HG03354 (cell line): ENCODE results near the gene PDGFRB.

Experiments used
- ATAC-seq: cut with Tn5 transposase; IDR thresholded peaks from one replicate; pipeline ENCODE4 v1.9.1; 2021; ENCODE audit warnings: mild to moderate bottlenecking; ENCODE audit not compliant: unreplicated experiment, poor library complexity, severe bottlenecking

Gene PDGFRB

DNA sequence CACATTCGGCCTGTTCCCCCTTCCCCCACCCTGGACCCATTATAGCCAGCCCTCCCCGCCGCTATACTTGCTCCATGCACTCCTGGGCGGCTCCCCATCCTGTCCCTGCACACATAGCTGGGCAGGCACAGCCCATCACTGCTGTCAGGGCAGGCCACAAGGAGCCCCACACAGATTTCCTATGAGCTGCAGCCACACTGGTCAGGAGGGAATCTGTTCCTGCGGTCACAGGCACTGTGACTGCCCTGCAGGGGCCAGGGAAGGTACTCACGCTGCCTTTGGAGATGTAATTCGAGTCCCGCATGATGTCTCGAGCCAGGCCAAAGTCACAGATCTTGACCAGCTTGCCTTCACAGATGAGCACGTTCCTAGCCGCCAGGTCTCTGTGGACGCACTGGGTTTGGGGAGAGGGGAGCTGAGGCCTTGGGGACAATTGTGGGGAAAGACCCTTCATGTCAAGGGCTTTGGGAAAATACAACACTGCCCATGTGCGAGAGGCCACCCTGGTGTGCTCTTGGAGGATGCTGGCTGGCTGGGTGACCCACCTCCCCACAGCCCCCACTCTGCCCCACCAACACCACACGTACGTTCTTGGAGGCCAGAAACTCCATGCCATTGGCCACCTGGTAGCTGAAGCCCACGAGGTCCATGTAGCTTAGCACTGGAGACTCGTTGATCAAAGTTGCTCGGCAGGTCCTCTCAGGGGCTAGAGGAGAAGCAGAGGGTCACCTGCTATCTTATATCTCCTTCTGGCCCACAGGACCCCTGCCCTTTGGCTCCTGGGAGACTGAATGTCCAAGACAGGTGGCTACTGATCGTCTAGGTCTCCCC lies 34.8 kb downstream of the PDGFRB start:
- no peak for ATAC-seq

DNA sequence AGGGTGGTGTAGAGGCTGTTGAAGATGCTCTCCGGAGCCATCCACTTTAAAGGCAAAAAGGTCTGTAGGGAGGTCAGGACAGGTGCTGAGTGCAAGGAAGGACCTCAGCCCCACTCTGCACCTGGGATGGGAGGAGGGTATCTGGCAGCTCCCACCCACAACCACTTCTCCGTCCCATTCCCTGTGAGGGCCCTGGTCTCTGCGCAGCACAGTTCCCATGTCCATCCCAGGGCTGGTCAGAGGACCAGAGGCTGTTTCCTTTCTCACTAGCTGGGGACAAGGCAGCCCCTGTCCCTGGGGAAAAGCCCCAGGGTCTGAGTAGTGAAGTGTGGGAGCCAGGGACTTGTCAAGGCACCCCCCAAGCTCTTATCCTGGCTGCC lies 35.6 kb downstream of the PDGFRB start:
- no peak for ATAC-seq

DNA sequence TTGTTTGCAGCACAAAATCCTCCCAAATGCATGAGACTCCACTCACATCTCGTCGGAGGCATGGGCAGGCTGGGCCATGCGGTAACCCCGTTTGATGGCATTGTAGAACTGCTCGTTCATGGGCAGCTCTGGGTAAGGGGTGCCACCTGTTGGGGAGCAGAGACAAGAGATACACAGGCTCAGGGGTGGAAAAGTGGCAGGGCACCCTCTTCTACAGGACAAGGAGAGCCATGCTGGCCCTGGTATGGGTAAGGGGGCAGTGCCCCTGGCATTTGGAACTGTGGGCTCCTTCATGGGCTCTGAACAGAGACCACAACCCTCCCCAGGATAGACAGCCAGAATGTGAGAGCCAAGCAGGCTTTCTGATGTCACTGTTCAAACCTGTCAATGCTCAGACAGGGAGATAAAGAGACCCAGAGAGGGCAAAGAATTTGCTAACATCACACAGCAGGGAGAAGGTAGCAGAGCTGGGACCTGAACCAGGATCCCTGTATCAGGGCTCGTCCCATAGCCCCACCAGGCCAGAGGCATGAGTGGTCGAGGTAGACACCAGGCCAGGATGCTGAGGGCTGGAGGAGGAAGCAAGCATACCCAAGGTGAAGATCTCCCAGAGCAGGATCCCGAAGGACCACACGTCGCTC lies 36.1 kb downstream of the PDGFRB start:
- ATAC-seq: no peak

DNA sequence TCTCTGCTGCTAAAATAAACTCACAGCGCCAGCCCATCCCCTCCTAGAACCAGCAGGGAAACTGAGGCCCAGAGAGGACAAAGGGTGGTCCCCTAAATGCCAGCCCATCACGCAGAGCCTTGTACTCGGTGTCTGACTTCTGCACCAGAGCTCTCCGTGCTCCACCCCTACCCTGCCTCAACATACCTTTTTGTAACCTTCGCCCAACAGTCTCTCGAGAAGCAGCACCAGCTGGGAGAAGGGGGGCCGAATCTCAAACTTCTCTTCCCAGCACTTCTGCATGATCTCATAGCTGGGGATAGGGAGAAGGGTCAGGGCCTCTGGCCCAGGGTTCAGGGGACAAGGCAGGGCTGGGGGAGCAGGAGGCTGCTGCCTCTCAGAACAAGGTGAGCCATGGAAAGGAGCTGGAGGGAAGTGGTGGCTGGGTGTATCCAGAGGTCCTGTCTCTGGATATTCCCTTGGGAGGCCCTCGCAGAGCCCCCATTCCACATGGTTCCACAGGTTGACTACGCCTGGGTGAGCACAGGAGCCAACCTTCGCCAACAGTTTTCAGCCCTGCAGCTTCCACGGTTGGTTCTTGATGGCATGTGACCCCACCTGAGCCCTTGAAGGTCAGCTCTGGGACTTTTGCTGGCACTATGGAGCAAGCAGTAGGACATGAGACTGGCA lies 37.0 kb downstream of the PDGFRB start:
- ATAC-seq: no peak

DNA sequence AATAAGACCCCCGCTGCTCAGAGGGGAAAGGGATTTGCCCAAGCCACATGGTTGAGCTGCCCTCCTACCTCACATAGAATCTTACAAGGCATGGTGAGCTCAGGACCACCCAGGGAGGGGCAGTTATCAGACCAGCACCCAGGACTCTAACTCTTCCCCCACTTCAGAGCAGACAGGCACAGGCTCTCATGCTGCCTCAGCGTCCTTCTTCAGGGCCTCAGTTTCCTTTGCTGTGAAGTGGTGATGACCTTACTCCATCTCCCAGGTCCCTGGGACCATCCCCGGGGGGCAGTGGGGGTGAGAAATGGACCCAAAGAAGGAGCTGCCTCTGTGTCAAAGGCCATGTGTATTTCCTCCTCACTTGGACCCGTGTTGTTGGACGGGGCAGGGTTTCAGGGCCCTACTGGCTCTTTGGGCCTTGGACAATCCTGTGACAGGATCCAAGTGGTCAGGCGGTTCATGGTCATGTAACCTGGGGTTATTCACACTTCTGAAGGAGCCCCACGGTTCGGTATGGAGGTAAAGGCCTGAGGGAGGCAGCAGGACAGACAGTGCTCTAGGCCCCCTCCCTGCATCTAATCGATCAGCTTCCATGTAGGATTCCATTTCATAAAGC lies 37.6 kb downstream of the PDGFRB start:
- ATAC-seq: no peak

DNA sequence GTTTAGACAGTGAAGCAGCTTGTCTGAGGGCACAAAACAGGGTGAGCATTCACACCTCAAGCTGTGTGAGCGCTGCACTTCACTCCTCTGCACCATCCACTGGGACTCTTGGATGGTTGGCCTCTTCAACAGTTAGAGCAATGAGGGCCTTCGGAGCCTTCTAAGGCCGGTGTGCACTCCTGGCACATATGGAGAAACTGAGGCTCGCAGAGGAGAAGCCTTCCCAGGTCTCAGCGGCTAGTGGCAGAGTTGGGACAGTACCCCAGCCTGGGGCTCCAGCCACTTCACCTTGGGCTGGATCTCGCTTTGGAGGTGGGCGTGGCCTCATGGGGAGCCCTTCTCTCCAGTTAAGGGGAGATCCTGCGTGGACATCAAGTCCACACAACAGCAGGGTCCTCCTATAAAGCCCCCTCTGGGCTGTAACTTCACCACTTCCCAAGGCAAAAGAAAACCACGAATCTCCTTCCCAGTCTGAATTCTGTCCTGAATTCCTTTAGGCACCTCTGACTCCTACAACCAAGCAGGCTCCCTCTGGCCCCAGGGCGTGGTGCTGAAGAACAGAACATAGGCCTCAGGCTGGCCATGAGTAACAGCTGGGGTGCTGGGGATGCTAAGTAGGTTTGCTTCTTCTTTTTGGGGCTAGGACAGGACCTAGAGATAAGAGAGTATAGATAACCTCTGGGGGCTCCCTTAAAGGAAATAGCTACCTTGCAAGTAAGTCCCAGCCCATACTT lies 38.8 kb downstream of the PDGFRB start:
- ATAC-seq: no peak

DNA sequence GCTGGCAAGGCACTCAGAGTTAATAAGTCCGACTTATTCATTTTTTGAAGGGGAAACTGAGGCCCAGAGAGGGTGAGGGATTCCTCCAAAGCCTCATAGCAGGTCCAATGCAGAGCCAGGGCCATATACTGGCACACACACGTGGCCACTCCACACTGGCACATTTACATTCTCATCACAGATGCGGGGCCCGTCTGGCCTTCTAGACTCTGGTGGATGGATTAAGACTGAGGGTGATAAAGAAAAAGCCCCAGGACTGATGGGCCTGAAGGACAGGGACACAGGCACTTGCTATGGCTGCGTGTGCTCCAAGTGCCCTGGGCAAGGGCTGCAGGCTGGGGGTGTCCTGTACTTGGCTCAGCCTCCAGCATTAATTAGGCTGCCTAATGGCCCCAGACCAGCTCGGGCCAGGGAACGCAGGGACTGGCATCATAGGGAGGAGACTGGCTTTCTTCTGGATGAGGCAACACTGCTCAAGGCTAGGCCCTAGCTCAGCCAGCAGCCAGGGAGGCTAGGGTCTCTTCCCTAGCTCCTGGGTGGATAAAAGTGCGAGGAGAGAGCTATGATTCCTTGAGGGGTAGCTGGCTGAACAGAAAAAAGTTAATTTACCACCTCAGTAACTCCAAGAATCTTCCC lies 40.8 kb downstream of the PDGFRB start:
- ATAC-seq: no peak

DNA sequence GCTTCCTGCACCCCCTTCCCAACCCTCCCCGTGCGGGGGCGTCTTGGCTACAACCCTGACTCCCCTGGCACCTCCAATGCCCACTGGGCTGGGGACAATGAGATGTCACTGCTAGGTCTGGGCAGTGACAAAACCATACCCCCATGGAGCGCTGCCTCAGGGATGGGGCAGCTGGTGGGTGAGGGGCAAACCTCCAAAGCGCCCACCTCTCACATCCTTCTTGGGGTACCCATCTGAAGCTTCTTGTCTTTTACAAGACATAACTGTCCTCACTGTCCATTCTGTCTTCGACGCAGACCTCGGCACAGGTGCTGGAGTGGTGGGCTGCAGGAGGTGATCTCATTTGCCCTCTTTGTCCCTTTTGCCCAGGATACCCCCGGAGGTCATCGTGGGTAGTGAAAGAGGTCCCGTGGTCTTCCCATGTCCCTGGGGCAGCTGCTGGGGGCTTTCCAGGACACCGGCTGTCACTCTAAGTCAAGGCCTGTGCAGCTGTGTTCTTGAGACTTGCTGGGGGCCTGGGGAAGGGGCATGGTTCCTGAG lies 41.5 kb downstream of the PDGFRB start:
- no peak for ATAC-seq

DNA sequence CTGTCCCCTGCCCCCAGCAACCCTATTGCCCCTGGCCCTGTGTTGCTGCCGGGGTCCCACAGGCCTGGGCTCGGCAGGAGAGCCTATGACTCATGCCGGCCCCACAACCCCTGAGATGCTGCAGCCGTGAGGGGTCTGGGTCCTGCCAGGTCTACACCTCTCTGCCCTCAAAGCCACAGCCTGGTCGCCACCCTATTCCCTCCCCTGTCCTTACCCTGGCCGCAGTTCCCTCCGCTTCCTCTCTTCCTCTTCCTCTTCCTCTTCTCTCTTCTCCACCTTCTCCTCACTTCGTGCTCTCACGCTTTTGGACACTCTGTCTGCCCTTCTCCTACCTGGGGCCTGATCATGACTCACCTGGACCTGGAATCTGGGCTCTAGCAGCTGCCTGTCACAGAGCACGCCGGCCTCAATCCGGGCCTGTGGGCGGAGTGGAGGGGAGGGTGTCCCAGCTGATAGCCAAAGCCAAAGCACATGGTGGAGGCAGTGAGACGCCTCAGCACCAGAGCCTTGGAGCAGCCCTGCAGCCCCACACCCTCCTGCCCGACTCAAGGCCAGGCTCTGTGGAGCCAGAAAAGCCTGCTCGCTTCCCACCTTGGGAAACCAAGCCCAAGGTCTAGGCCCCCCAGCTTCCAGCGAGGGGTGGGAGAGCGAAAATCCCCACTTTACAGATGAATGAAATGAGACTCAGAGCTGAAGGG lies 42.4 kb downstream of the PDGFRB start:
- no peak for ATAC-seq

DNA sequence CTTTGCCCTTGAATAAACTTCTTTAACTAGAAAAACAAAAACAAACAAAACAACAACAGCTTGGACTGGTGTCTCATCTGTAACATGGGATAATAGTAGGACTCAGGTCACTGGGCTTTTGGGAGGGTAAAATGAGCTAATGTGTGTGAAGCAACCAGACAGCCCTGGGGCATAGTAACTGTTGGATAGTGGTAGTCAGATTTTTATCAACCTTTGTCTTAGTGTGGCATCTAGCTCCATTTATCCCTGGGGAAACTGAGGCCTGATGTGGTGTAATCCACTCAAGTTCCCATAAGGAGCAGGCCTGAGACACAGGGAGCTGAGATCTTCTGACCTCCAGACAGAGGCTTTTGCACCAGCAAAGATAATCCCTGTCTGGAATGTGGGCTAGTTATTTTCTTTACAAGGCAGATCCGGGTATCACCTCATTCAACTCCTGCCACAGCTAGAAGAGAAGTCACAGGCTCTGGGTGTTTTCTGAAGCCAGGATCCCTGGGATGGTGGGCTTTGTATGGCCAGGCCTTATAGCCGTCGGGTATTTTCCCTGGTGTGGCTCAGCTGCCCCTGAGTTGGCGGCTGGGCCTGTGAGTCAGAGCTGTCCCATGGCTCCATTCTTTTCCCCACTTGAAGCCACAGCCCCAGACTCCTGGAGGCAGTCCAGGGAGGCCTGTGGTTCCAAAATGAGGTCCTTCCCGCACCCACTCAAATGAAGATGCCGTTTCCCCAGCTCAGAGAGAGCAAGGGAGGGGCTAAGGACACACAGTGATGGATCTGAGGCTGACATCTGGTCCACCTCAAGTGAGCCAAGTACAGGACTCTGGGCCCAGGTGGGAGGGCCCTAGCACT lies 43.2 kb downstream of the PDGFRB start:
- ATAC-seq: no peak

DNA sequence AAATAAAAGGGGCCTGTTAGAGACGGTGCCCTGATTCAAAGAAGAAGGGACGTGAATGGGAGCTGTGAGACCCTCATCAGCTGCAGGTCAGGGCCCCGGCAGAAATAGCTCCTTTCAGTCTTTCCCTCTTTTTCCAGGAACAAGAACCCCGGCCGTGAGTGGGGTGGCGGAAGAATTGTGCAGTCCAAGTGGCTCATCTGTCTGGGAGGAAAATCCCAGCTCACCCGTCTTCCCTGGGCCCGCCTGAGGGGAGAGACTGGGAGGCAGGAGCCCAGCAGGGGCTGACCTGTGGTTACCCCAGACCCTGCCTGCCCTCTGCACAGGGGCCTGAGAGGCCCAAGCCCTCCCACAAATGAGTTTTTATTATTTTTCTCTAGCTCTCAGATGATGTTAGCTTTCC lies 44.5 kb downstream of the PDGFRB start:
- ATAC-seq: no peak

DNA sequence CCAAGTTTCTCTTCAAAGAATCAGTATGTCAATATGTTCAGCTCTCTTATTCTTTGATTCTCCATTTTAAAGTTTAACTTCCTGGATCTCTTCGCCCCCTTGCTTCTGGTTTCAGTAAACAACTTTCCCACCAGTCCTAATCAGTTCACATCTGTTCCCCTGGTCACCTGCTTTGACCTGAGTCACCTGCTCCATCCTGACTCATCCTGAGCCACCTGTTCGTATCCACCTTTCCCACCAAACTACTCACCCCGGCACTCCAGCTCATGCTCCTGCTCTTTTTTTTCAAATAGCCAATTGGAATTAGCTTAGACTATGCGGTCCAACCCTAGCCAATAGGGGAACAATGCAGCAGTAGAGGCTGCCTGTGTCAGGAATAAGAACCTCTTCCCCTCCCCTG lies 45.7 kb downstream of the PDGFRB start:
- ATAC-seq: no peak

DNA sequence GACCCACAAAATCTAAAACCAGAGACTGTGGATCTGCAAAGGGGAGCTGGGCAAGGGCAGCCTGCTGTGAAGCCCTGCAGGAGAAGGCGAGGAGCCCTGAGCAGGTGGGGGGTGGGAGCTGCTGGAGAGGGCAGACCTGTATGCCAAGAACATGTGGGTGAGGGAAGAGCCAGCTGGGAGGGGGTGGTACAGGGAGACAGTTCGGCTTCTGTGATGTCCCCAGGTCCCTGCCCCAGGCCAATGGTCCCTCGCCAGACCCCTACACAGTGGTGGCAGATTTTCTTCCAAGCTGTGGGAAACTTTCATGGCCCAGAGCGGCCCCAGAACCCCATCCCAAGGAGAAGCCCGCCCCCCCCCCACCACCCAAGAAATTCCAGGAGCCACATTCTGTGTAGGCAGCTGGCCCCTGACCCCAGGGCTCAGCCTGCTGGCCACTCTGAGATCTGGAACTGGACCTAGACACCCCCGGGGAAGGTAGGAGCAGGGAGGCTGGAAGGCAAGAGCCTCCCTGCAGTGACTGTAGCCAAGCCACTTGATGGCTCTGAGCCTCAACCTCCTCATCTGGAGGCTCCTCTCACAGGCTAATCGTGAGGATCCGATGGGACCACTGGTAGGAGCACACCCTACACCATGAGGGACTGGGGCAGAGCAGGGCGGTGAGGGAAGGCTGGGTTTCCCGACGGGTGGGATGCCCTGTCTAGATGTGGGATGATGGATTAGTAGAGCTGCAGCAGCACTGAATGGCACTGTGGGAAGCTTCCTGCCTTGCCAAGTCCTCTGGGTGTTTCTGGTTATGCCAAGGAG lies 46.7 kb downstream of the PDGFRB start:
- ATAC-seq: no peak

DNA sequence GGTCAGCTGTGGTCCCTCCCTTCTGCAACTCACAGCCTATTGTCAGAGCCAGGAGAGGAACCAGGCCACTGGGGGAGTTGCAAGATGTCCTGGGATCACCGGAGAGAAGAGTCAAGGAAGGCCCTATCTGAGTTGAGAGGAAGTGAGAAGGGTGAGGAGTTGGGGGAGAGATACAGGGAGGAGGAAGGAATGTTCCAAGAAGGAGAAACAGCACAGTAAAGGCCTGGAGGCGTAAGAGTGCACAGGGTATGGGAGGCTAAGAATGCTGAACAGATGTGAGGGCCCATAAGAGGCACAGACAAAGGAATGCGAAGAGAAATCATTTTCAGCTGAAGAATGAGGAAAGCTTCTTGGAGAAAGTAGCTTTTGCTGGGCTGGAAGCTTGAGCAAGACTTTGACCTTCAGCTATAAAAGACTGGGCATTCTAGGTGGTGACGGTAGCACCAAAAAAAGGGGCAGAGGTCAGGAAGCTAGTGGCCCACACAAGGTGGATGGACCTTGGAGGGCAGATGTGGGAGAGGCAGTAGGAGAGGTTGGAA lies 47.7 kb downstream of the PDGFRB start:
- ATAC-seq: no peak

DNA sequence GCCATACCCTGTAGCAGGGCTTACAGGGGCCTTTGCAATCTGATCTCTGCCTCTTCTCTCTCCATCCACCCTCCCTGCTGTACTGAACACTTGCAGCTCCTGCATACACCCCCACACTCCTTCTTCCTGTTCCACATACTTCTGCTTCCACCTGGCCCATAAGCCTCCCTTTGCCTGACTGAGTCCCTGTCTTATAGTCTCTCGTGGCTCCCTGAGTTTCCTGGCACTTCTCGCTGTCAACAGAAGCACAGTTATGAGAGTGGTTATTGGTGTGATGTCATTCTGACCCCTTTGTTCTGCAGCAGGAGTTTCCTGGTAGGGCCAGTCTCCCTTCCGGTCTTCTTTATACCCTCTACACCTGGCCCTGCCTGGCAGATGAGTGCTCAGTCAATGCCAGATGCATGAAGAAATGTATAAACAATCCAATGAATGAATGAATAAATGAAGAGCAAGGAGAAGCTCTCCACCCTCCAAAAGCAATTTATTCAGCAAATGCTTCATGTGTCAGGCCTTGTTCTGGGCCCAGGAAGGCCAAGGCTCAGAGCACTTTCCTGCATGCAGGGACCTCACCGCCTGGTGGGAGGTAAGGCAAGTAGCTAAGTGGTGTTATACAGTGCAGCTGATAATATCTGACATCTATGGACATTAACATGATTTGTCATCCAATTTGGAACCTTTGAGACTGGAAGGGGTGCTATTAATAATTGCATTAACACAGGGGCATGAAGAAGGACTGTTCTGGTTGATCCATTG lies 48.8 kb downstream of the PDGFRB start:
- no peak for ATAC-seq
